Measurements from ENCODE around the gene CIPC.

DNA sequence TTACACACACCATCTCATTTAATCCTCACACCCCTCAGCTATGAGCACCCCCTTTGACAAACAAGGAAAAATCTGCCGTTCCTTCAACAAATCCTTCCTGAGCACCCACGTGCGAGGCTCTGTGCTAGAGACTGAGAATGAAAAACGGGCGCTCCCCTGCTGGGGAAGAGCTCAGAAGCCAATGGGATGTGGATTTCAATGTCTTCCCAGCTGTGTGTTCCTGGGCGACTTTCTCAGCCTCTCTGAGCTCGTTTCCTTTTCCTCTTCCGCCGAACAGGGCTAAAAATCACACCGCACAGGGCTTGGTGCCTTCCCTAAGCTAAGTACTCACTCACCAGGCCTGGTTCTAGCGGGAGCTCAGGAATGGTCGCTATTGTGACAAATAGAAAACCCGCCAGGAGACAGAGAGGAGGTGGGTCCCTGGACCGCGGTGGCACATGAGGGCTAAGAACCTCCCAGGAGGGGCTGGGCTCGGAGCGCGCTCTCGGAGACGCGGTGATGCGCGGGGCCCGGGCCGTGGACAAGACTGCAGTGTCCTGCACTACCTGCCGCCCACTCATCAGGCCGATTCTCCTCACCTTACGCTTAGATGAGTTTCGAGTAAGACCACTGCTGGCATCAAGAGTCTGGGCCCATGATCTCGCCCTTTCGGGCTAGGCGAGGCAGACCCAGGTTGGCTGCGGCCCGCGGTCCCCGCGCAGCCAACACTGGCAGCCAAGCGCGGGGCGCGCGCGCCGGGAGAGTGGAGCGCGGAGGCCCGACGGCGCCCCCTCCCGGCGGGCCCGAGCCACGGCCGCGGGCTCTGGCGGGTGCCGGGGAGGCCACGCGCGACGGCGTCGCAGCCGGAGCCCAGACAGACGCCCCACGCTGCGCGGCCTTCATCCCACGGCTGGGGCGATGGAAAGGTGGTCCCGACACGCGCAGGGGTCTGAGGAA is 26.6 kb downstream of the CIPC start:
- peak; percentile 98 for TF ChIP-seq CTCF (IDR thresholded peaks at IDR 0.05)
- no peak for TF ChIP-seq ZFX (IDR thresholded peaks at IDR 0.05; ENCODE audit: borderline replicate concordance)
